Ovary (tissue), 9 donors: ENCODE measurements around the gene LDB2. TPM values are rescaled to one million over a fixed set of nuclear protein-coding genes. Genes with fewer than 3 reads are reported as not detected.
A peak's percentile ranks its signal among the peaks of the same experiment; 100 is the strongest.

Experiments
- DNase-seq, 5 donors: peaks; one replicate each; pipeline ENCODE4 v3.0.0-alpha.2; 2019 to 2020
- H3K27ac ChIP-seq, 2 donors: fragments of 200-600 bp; one replicate each; pipeline versions ENCODE4 v1.5.1 to v1.8.0; 2019 to 2022
- H3K27me3 ChIP-seq: fragments of 200-600 bp; one replicate; pipeline ENCODE4 v1.8.0; 2022
- H3K36me3 ChIP-seq: fragments of 200-600 bp; sonication (generic); one replicate; pipeline ENCODE4 v1.5.1; 2019
- H3K4me1 ChIP-seq: one replicate; pipeline ENCODE4 v1.8.1; 2013; ENCODE audit warnings: mild to moderate bottlenecking, moderate library complexity; ENCODE audit not compliant: insufficient read depth
- H3K4me3 ChIP-seq: fragments of 200-600 bp; sonication (generic); one replicate; pipeline ENCODE4 v1.5.1; 2017
- H3K9me3 ChIP-seq, 2 donors: fragments of 200-600 bp in 1 of 2; sonication (generic) in 1 of 2; one replicate each; pipeline versions ENCODE4 v1.5.1 to v1.8.1; 2013 to 2019; ENCODE audit warnings: mild to moderate bottlenecking in 1 of 2, moderate library complexity in 1 of 2
- EP300 ChIP-seq: sonication (generic); formaldehyde crosslinking; IDR thresholded peaks from one replicate; pipeline ENCODE4 v1.6.1; 2017; ENCODE audit warnings: antibody characterized with exemption
- POLR2A ChIP-seq: fragments of 450-650 bp; IDR thresholded peaks from one replicate; pipeline ENCODE4 v1.6.1; 2017; ENCODE audit warnings: antibody characterized with exemption, mild to moderate bottlenecking, moderate library complexity
- WGBS, 3 donors: extraction: QIAGEN DNeasy Blood & Tissue Kit in 1 of 3; methylation state at CpG; one replicate each; pipeline versions ENCODE4 v1.1.5 to v1.1.7; 2013 to 2017; 5-methylcytosine and 5-hydroxymethylcytosine counted together
- intact Hi-C, 4 donors: fragments of 100-400 bp; cut with DNase I; formaldehyde crosslinking; loops; one replicate each; pipeline versions ENCODE4 v1.11.0 to v1.15.1; 2022 to 2023
- polyA plus RNA-seq, 2 donors: library from polyadenylated mRNA; stranded (reverse); fragments of 200-250 nt in 1 of 2; fragments of 350-450 nt in 1 of 2; fragmentation: Illumina TruSeq in 1 of 2; extraction: RNeasy Lipid Tissue Mini Kit (QIAGEN cat#74804) in 1 of 2; gene quantifications; one replicate each; pipeline ENCODE4 v1.2.3, GENCODE V29; 2013 to 2014
- total RNA-seq, 7 donors: library from RNA; depleted of rRNA in 2 of 7; stranded (reverse); fragments of >200 nt in 2 of 7; fragmentation: NEBNext Ultra II Directional in 3 of 7; extraction: Animal tissue kit (Norgen Biotek cat#: 25700) in 3 of 7; gene quantifications; one replicate each; pipeline versions ENCODE4 v1.1.0 to v1.2.4, GENCODE V29; 2016 to 2023
- TF ChIP-seq, protein P1 (sequence below), 3 donors: fragments of 450-650 bp in 2 of 3; fragments of 200-600 bp in 1 of 3; IDR thresholded peaks; one replicate each; pipeline versions ENCODE4 v1.5.1 to v1.8.0; 2016 to 2022; ENCODE audit warnings: antibody characterized with exemption in 3 of 3, mild to moderate bottlenecking in 1 of 3
- donor health status: DM: no; HTN: no; CAD: no; lungs with moderate emphysema.
- donor health status: DM: no; HTN: no; CAD: no.
- donor health status: Bipolar disorder and iron deficiency.
- donor health status: DM: yes; HTN: yes; CAD: no.
- donor health status: DM: no; HTN: no; CAD: no.
- donor health status: DM: yes; HTN: yes; CAD: no.

The LDB2 gene
- total and polyA plus RNA-seq, 9 donors = 17.0 to 89.1 (median 27.4) TPM

GRCh38 chr4:16908377-16909021 lies 10.1 kb upstream of the LDB2 start:
- no peak overlapping the region for H3K27ac ChIP-seq
- intact Hi-C loops = no loop called here
- H3K36me3 ChIP-seq = no peaks in the 10 kb centered on the region
- no peak for DNase-seq
- H3K9me3 ChIP-seq = no peaks in the 10 kb centered on the region
- no peak overlapping the region for H3K4me3 ChIP-seq
- TF ChIP-seq POLR2A (no peak), EP300 (no peak)
- TF ChIP-seq, protein P1, sequence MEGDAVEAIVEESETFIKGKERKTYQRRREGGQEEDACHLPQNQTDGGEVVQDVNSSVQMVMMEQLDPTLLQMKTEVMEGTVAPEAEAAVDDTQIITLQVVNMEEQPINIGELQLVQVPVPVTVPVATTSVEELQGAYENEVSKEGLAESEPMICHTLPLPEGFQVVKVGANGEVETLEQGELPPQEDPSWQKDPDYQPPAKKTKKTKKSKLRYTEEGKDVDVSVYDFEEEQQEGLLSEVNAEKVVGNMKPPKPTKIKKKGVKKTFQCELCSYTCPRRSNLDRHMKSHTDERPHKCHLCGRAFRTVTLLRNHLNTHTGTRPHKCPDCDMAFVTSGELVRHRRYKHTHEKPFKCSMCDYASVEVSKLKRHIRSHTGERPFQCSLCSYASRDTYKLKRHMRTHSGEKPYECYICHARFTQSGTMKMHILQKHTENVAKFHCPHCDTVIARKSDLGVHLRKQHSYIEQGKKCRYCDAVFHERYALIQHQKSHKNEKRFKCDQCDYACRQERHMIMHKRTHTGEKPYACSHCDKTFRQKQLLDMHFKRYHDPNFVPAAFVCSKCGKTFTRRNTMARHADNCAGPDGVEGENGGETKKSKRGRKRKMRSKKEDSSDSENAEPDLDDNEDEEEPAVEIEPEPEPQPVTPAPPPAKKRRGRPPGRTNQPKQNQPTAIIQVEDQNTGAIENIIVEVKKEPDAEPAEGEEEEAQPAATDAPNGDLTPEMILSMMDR (IDR thresholded peaks at IDR 0.05) = no peak
- no peaks in the 10 kb centered on the region for H3K27me3 ChIP-seq
- no peaks in the 10 kb centered on the region for H3K4me1 ChIP-seq
- 81 to 90% (median 86%) methylated on average over 6 of the region's 6 CpGs for WGBS, 3 donors

GRCh38 chr4:16900325-16900724 lies 1.9 kb upstream of the LDB2 start:
- intact Hi-C loops = no loop called here
- H3K4me3 ChIP-seq = no peak overlapping the region
- TF ChIP-seq POLR2A (no peak), EP300 (no peak)
- TF ChIP-seq, protein P1 (IDR thresholded peaks at IDR 0.05) = no peak
- H3K27ac ChIP-seq = no peak overlapping the region
- peaks cover 3% of the 10 kb centered on the region for H3K4me1 ChIP-seq
- H3K36me3 ChIP-seq = no peaks in the 10 kb centered on the region
- no peak for DNase-seq
- no peaks in the 10 kb centered on the region for H3K27me3 ChIP-seq
- WGBS, 3 donors = 54 to 66% (median 61%) methylated on average over 2 of the region's 2 CpGs
- no peaks in the 10 kb centered on the region for H3K9me3 ChIP-seq

GRCh38 chr4:16896881-16897750 lies 1.3 kb downstream of the LDB2 start:
- intact Hi-C loops = no loop called here
- peak overlapping the region; percentile 40 for H3K4me3 ChIP-seq
- H3K27me3 ChIP-seq = no peaks in the 10 kb centered on the region
- TF ChIP-seq POLR2A (no peak), EP300 (no peak)
- TF ChIP-seq, protein P1 (IDR thresholded peaks at IDR 0.05) = no peak
- DNase-seq = no peak
- WGBS, 3 donors = 6 to 9% (median 7%) methylated on average over 7 of the region's 7 CpGs
- no peak overlapping the region for H3K27ac ChIP-seq
- no peaks in the 10 kb centered on the region for H3K9me3 ChIP-seq
- no peaks in the 10 kb centered on the region for H3K36me3 ChIP-seq
- peaks cover 3% of the 10 kb centered on the region for H3K4me1 ChIP-seq

- Histone ChIP-seq H3K4me3 (no peak overlapping the region), H3K9me3 (no peaks in the 10 kb centered on the region), H3K36me3 (no peaks in the 10 kb centered on the region), H3K4me1 (peaks cover 3% of the 10 kb centered on the region), H3K27ac (no peak overlapping the region), H3K27me3 (no peaks in the 10 kb centered on the region)
- intact Hi-C loops = no loop called here
- 79 to 93% (median 85%) methylated on average over 1 of the region's 1 CpG for WGBS, 3 donors
- TF ChIP-seq POLR2A (no peak), EP300 (no peak)
- TF ChIP-seq, protein P1 (IDR thresholded peaks at IDR 0.05) = no peak
- no peak for DNase-seq
Measured at GRCh38 chr4:16894406-16894805, 4.0 kb downstream of the LDB2 start.
